A673 (cell line): ENCODE data around the gene ACYP2. TPM values are rescaled to one million over a fixed set of nuclear protein-coding genes. Genes with fewer than 3 reads are reported as not detected.

ENCODE experiments used
- BruUV-seq: library from RNA; stranded (reverse); fragments of 400-500 nt; replicated peaks from 2 replicates; lab custom pipeline; 2021; lab: Mats Ljungman, UMichigan
- CTCF ChIA-PET: fragments of 300-600 bp; sonication (Branson Sonifier 250); formaldehyde crosslinking; loops from one replicate; lab custom pipeline; 2022; ENCODE audit warnings: antibody characterized with exemption; lab: Charles Lee
- POLR2A ChIA-PET: fragments of 300-600 bp; sonication (Branson Sonifier 250); formaldehyde crosslinking; loops from one replicate; lab custom pipeline; 2022; ENCODE audit warnings: antibody characterized with exemption; ENCODE audit not compliant: low non-redundant PET; lab: Charles Lee
- DNase-seq: peaks from one replicate; pipeline ENCODE4 v3.0.0-alpha.2; 2015; ENCODE audit warnings: low spot score
- H3K27ac ChIP-seq: fragments of 200-600 bp; sonication (generic); 2 replicates; pipeline ENCODE4 v1.5.1; 2016; ENCODE audit warnings: mixed run types, low read depth, mild to moderate bottlenecking, mixed read lengths, antibody characterized with exemption, low read length; ENCODE audit not compliant: poor library complexity, severe bottlenecking
- H3K27me3 ChIP-seq: fragments of 200-600 bp; sonication (generic); replicated peaks from 2 replicates; pipeline ENCODE4 v1.6.1; 2017; ENCODE audit warnings: mixed run types, low read depth, mild to moderate bottlenecking, mixed read lengths, antibody characterized with exemption, low read length; ENCODE audit not compliant: insufficient read depth, poor library complexity
- H3K36me3 ChIP-seq: fragments of 200-600 bp; sonication (generic); 2 replicates; pipeline ENCODE4 v1.6.1; 2016; ENCODE audit warnings: mixed run types, mild to moderate bottlenecking, mixed read lengths, antibody characterized with exemption, low read length; ENCODE audit not compliant: insufficient read depth, poor library complexity, severe bottlenecking
- H3K4me1 ChIP-seq: fragments of 200-600 bp; sonication (generic); 2 replicates; pipeline ENCODE4 v1.6.1; 2017; ENCODE audit warnings: mixed run types, mild to moderate bottlenecking, mixed read lengths, antibody characterized with exemption, low read length; ENCODE audit not compliant: insufficient read depth, poor library complexity, severe bottlenecking
- H3K4me3 ChIP-seq: fragments of 200-600 bp; sonication (generic); 2 replicates; pipeline ENCODE4 v1.5.1; 2016; ENCODE audit warnings: low read depth, mixed run types, mild to moderate bottlenecking, mixed read lengths, low read length; ENCODE audit not compliant: poor library complexity, severe bottlenecking
- H3K9me3 ChIP-seq: fragments of 200-600 bp; sonication (generic); 2 replicates; pipeline ENCODE4 v1.6.1; 2016; ENCODE audit warnings: mixed run types, low read depth, mild to moderate bottlenecking, mixed read lengths, antibody characterized with exemption, low read length; ENCODE audit not compliant: poor library complexity, severe bottlenecking
- EZH2 ChIP-seq: fragments of 200-600 bp; sonication (generic); IDR thresholded peaks from 2 replicates; pipeline ENCODE4 v1.6.1; 2017; ENCODE audit warnings: borderline replicate concordance, low read depth, mild to moderate bottlenecking, mixed read lengths, antibody characterized with exemption, low read length; ENCODE audit not compliant: poor library complexity, severe bottlenecking
- intact Hi-C: fragments of 100-400 bp; cut with micrococcal nuclease; formaldehyde crosslinking; loops from one replicate; pipeline ENCODE4 v1.10.0; 2022; ENCODE audit not compliant: unreplicated experiment
- total RNA-seq: library from RNA; stranded (reverse); gene quantifications from 2 replicates; pipeline ENCODE4 v1.2.3, GENCODE V29; 2021
- TF ChIP-seq, protein P1 (sequence below): fragments of 300-800, 200-600 bp; sonication (generic); conservative IDR thresholded peaks from 2 replicates; pipeline ENCODE4 v1.5.1; 2017; ENCODE audit warnings: low read depth, mild to moderate bottlenecking, antibody characterized with exemption, low read length, moderate library complexity, mixed read lengths

ACYP2 gene
- total RNA-seq, 1 experiment from 2014 or later: 10.1 TPM

DNA sequence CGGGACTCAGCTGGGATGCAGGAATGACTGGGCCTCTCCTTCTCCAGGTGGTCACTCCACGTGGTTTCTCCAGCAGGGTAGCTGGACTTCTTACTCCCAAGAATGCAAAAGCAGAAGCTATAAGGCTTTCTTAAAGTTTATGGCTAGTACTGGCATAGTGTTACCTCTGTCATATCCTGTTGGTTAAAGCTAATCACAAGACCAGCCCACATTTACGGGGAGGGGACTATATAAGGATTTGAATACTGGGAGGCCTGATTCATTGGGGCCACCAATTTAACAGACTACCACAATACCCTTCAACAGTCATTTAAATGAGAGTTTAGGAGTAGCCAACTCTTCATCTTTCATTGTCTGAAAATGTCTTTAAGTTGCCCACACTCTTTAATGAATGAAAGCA lies 235.0 kb downstream of the ACYP2 start:
- no peaks in the 10 kb centered on the region for H3K4me1 ChIP-seq
- TF ChIP-seq, protein P1, sequence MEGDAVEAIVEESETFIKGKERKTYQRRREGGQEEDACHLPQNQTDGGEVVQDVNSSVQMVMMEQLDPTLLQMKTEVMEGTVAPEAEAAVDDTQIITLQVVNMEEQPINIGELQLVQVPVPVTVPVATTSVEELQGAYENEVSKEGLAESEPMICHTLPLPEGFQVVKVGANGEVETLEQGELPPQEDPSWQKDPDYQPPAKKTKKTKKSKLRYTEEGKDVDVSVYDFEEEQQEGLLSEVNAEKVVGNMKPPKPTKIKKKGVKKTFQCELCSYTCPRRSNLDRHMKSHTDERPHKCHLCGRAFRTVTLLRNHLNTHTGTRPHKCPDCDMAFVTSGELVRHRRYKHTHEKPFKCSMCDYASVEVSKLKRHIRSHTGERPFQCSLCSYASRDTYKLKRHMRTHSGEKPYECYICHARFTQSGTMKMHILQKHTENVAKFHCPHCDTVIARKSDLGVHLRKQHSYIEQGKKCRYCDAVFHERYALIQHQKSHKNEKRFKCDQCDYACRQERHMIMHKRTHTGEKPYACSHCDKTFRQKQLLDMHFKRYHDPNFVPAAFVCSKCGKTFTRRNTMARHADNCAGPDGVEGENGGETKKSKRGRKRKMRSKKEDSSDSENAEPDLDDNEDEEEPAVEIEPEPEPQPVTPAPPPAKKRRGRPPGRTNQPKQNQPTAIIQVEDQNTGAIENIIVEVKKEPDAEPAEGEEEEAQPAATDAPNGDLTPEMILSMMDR: no peak
- TF ChIP-seq EZH2: no peak
- H3K36me3 ChIP-seq: no peaks in the 10 kb centered on the region
- ChIA-PET CTCF (no interaction called here), POLR2A (no interaction called here)
- H3K9me3 ChIP-seq: no peaks in the 10 kb centered on the region
- no peak overlapping the region for H3K27ac ChIP-seq
- H3K27me3 ChIP-seq: no peaks in the 10 kb centered on the region
- intact Hi-C loops: no loop called here
- no peak overlapping the region for H3K4me3 ChIP-seq
- DNase-seq: no peak
- no TSS peak for BruUV-seq

GRCh38 chr2:54353216-54353615 lies 237.8 kb downstream of the ACYP2 start:
- no peak overlapping the region for H3K4me3 ChIP-seq
- intact Hi-C loops: no loop called here
- DNase-seq: no peak
- H3K36me3 ChIP-seq: no peaks in the 10 kb centered on the region
- no peaks in the 10 kb centered on the region for H3K27me3 ChIP-seq
- ChIA-PET CTCF (no interaction called here), POLR2A (no interaction called here)
- no TSS peak for BruUV-seq
- TF ChIP-seq, protein P1: no peak
- TF ChIP-seq EZH2: no peak
- H3K9me3 ChIP-seq: no peaks in the 10 kb centered on the region
- no peak overlapping the region for H3K27ac ChIP-seq
- H3K4me1 ChIP-seq: no peaks in the 10 kb centered on the region

Other genes with a start within 250 kb of the ACYP2 start
- 91.0 and 97.6 TPM in 2 replicates for gene PSME4, start 144.6 kb upstream of the ACYP2 start, total RNA-seq
- gene TSPYL6, start 140.6 kb downstream of the ACYP2 start, total RNA-seq: not detected in 2 replicates